H1 (cell line): Measurements from ENCODE around the gene MRM2. TPM values are rescaled to one million over a fixed set of nuclear protein-coding genes. Genes with fewer than 3 reads are reported as not detected.

Source experiments
- CHD1 ChIP-seq: IDR thresholded peaks from 2 replicates; pipeline ENCODE4 v1.6.1; 2012; ENCODE audit warnings: low read depth, low read length, improper control_type of control experiment
- KDM1A ChIP-seq: fragments of 200-600, 300-600 bp; sonication (generic); IDR thresholded peaks from 2 replicates; pipeline ENCODE4 v1.7.1; 2016; ENCODE audit warnings: mild to moderate bottlenecking, low read length, borderline replicate concordance
- SAP30 ChIP-seq: fragments of 300-600 bp; sonication (generic); IDR thresholded peaks from 2 replicates; pipeline ENCODE4 v1.7.1; 2012; ENCODE audit warnings: low read length, moderate library complexity, mild to moderate bottlenecking, inconsistent platforms; ENCODE audit not compliant: insufficient read depth, insufficient replicate concordance
- SP2 ChIP-seq: IDR thresholded peaks from 2 replicates; pipeline ENCODE4 v1.6.1; 2012; ENCODE audit warnings: mild to moderate bottlenecking, low read length, inconsistent platforms
- polyA plus RNA-seq, 7 experiments: library from polyadenylated mRNA; depleted of rRNA in 3 of 7; stranded (reverse) in 5 of 7; unstranded in 2 of 7; fragments of >200 nt in 5 of 7; fragments of 200-250 nt in 2 of 7; gene quantifications; 1 replicate in 5 of 7; 2 replicates in 1 of 7; 4 replicates in 1 of 7; pipeline versions ENCODE4 v1.2.1 to v1.2.3, GENCODE V29; 2011 to 2013; ENCODE audit warnings: missing spikeins in 2 of 7, mixed read lengths in 2 of 7
- total RNA-seq: library from RNA; stranded (reverse); fragmentation: NEBNext Ultra II Directional; extraction: Animal tissue kit (Norgen Biotek cat#: 25700); gene quantifications from 2 replicates; pipeline ENCODE4 v1.2.1, GENCODE V29; 2021
- TF ChIP-seq, protein P1 (sequence below), 3 experiments: IDR thresholded peaks; 1 replicate in 2 of 3; 2 replicates in 1 of 3; pipeline versions ENCODE4 v1.5.1 to v1.6.1; 2011; ENCODE audit warnings: low read length in 3 of 3, mild to moderate bottlenecking in 3 of 3, inconsistent platforms in 2 of 3, low read depth in 1 of 3, moderate library complexity in 1 of 3; ENCODE audit not compliant: insufficient read depth in 1 of 3; ENCODE audit errors: control extremely low read depth in 1 of 3

MRM2 gene
- total and polyA plus RNA-seq, 2 of the 8 experiments (the other 6 are each of a cell fraction or from before 2014, with no cell fraction given): 17.2 to 38.6 TPM

DNA sequence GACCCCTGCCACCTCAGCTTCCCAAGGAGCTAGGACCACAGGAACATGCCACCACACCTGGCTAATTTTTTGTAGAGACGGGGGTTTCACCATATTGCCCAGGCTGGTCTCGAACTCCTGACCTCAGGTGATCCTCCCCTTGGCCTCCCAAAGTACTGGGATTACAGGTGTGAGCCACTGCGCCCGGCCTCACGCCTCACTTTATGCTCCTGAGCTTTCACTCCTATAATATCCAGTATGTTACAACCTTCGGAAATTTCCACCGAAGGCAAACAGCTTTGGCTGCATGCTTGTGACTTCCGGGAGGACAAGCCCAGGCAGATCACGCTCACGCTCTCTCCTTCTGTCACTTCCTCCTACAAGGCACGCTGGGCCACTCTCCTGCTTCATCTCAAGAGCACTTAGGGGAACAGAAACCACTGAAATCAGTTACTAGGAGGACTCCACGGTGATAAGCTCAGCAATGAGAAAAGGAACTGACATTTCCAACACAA lies 4.8 kb downstream of the MRM2 start (continued):
- TF ChIP-seq CHD1 (no peak), SAP30 (no peak), SP2 (no peak), KDM1A (no peak)
- TF ChIP-seq, protein P1, sequence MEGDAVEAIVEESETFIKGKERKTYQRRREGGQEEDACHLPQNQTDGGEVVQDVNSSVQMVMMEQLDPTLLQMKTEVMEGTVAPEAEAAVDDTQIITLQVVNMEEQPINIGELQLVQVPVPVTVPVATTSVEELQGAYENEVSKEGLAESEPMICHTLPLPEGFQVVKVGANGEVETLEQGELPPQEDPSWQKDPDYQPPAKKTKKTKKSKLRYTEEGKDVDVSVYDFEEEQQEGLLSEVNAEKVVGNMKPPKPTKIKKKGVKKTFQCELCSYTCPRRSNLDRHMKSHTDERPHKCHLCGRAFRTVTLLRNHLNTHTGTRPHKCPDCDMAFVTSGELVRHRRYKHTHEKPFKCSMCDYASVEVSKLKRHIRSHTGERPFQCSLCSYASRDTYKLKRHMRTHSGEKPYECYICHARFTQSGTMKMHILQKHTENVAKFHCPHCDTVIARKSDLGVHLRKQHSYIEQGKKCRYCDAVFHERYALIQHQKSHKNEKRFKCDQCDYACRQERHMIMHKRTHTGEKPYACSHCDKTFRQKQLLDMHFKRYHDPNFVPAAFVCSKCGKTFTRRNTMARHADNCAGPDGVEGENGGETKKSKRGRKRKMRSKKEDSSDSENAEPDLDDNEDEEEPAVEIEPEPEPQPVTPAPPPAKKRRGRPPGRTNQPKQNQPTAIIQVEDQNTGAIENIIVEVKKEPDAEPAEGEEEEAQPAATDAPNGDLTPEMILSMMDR (IDR thresholded peaks at IDR 0.05; ENCODE audit: control extremely low read depth in 1 of 3, insufficient read depth in 1 of 3, low read depth in 1 of 3, low read length in 3 of 3): no peak
